ENCODE measurements around the gene ZNF462.
"Not testable (repeated sequence)": the region's sequence is repeated elsewhere in the genome, so short reads cannot be mapped to it uniquely, and the experiment has no call there.

ZNF462 gene

DNA sequence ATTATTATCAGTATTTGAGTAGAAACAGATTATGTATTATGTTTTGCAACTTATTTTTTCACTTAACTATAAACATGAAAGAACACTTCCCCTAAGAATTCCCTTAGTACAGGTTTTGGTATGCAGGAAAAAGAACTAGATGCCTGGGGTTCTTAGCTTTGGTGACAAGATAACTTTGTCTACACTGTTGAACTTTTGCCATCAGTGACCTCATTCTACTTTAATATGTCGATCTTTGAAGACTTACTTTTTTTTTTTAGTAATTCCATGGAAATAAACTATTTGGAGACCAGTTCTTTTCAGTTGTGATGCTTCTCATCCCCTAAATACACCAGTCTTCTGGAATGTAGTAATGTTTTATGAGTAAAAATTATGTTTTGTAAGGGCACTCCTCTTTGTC, 34.3 kb downstream of the ZNF462 start:
- H3K9ac ChIP-seq (ENCODE audit: low read depth, low read length, poor library complexity) = no peak overlapping the region
- H2BK15ac ChIP-seq (ENCODE audit: low read length) = no peak overlapping the region
- no peak overlapping the region for H2AK5ac ChIP-seq (ENCODE audit: low read depth, low read length)
- H2BK5ac ChIP-seq (ENCODE audit: low read length) = no peak overlapping the region
- H3K4ac ChIP-seq (ENCODE audit: low read length) = no peak overlapping the region
- no peak overlapping the region for H4K8ac ChIP-seq (ENCODE audit: low read depth, low read length)
- H3K27me3 ChIP-seq (ENCODE audit: control insufficient read depth in 3 of 3, insufficient read depth in 3 of 3, low read depth in 1 of 3, low read length in 3 of 3) = no peaks in the 10 kb centered on the region
- DNase-seq (ENCODE audit: low spot score) = no peak
- H3K23ac ChIP-seq (ENCODE audit: low read depth, low read length, poor library complexity) = no peak overlapping the region
- H3K18ac ChIP-seq (ENCODE audit: low read length) = no peak overlapping the region
- H3K4me1 ChIP-seq (ENCODE audit: control insufficient read depth in 2 of 2, insufficient read depth in 1 of 2, low read depth in 1 of 2, low read length in 2 of 2) = peaks cover 10% of the 10 kb centered on the region in 2 donors
- H3K14ac ChIP-seq (ENCODE audit: low read length) = no peak overlapping the region
- H3K4me3 ChIP-seq (ENCODE audit: low read length in 2 of 2) = no peak overlapping the region
- H2BK120ac ChIP-seq (ENCODE audit: low read depth, low read length) = no peak overlapping the region
- H3K9me3 ChIP-seq (replicated peaks in 1 of 2; ENCODE audit: control insufficient read depth in 2 of 2, insufficient read depth in 1 of 2, low read depth in 1 of 2, low read length in 2 of 2) = peaks cover 0 to 38% of the 10 kb centered on the region in 2 donors
- H3K4me2 ChIP-seq (ENCODE audit: insufficient read depth, low read length, poor library complexity, severe bottlenecking) = no peak overlapping the region
- H3K36me3 ChIP-seq (replicated peaks in 1 of 2; ENCODE audit: control insufficient read depth in 2 of 2, insufficient read depth in 2 of 2, low read length in 2 of 2) = peaks cover 4 to 69% of the 10 kb centered on the region in 2 donors
- no CpG with 5 or more reads among the region's 1 CpG for WGBS, 2 donors (ENCODE audit: extremely low coverage in 2 of 2, insufficient read length in 2 of 2, insufficient replicate concordance in 1 of 2)
- H4K91ac ChIP-seq (ENCODE audit: low read depth, low read length, poor library complexity) = no peak overlapping the region
- no peak overlapping the region for H3K27ac ChIP-seq (replicated peaks; ENCODE audit: low read length)
- H2BK12ac ChIP-seq (ENCODE audit: low read length) = no peak overlapping the region
- no peak overlapping the region for H2AFZ ChIP-seq (ENCODE audit: low read length)
- H3K79me1 ChIP-seq (ENCODE audit: low read depth, low read length) = peaks cover 4% of the 10 kb centered on the region

DNA sequence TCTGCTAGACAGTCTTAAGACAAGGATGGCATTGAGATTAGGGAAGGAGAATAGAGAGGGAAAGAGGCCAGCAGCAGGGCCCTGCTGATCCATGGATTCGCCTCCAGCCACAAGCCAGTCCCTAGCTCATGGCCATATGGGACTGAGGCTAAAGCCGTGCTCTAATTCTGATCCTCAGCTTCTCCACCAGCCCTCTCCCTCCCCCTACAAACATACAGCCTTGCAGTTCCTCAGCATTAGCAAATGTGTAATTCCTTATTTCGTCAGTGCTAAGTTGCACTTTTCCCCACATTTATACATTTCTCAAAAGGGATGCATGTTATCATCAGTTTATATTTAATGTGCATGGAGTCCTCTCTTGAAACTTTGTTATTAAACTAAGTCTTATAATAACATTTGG, 34.8 kb downstream of the ZNF462 start:
- Histone ChIP-seq H3K18ac (ENCODE audit: low read length) (no peak overlapping the region), H3K9ac (ENCODE audit: low read depth, low read length, poor library complexity) (no peak overlapping the region), H4K8ac (ENCODE audit: low read depth, low read length) (no peak overlapping the region), H4K91ac (ENCODE audit: low read depth, low read length, poor library complexity) (no peak overlapping the region), H3K4me1 (ENCODE audit: control insufficient read depth in 2 of 2, insufficient read depth in 1 of 2, low read depth in 1 of 2, low read length in 2 of 2) (peaks cover 5 to 8% of the 10 kb centered on the region in 2 donors), H3K4me3 (ENCODE audit: low read length in 2 of 2) (no peak overlapping the region), H2AFZ (ENCODE audit: low read length) (no peak overlapping the region), H2BK5ac (ENCODE audit: low read length) (no peak overlapping the region), H3K9me3 (replicated peaks in 1 of 2; ENCODE audit: control insufficient read depth in 2 of 2, insufficient read depth in 1 of 2, low read depth in 1 of 2, low read length in 2 of 2) (peaks cover 0 to 42% of the 10 kb centered on the region in 2 donors), H3K27me3 (ENCODE audit: control insufficient read depth in 3 of 3, insufficient read depth in 3 of 3, low read depth in 1 of 3, low read length in 3 of 3) (no peaks in the 10 kb centered on the region), H2AK5ac (ENCODE audit: low read depth, low read length) (no peak overlapping the region), H3K79me1 (ENCODE audit: low read depth, low read length) (peaks cover 4% of the 10 kb centered on the region), H3K14ac (ENCODE audit: low read length) (no peak overlapping the region), H3K36me3 (replicated peaks in 1 of 2; ENCODE audit: control insufficient read depth in 2 of 2, insufficient read depth in 2 of 2, low read length in 2 of 2) (peaks cover 4 to 63% of the 10 kb centered on the region in 2 donors), H3K23ac (ENCODE audit: low read depth, low read length, poor library complexity) (no peak overlapping the region), H3K4me2 (ENCODE audit: insufficient read depth, low read length, poor library complexity, severe bottlenecking) (no peak overlapping the region), H2BK12ac (ENCODE audit: low read length) (no peak overlapping the region), H2BK15ac (ENCODE audit: low read length) (no peak overlapping the region), H2BK120ac (ENCODE audit: low read depth, low read length) (no peak overlapping the region), H3K4ac (ENCODE audit: low read length) (no peak overlapping the region), H3K27ac (replicated peaks; ENCODE audit: low read length) (no peak overlapping the region)
- no CpG with 5 or more reads among the region's 3 CpGs for WGBS, 2 donors (ENCODE audit: extremely low coverage in 2 of 2, insufficient read length in 2 of 2, insufficient replicate concordance in 1 of 2)
- DNase-seq (ENCODE audit: low spot score) = no peak

DNA sequence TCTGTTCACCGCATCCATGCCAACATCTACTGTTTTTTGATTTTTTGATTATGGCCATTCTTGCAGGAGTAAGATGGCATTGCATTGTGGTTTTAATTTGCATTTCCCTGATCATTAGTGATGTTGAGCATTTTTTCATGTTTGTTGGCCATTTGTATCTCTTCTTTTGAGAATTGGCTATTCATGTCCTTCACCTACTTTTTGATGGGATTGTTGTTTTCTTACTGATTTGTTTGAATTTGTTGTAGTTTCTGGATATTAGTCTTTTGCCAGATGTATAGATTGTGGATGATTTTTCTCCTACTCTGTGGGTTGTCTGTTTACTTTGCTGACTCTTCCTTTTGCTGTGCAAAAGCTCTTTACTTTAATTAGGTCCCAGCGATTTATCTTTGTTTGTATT, 37.6 kb downstream of the ZNF462 start:
- H3K27me3 ChIP-seq (ENCODE audit: control insufficient read depth in 3 of 3, insufficient read depth in 3 of 3, low read depth in 1 of 3, low read length in 3 of 3); H2AK5ac ChIP-seq (ENCODE audit: low read depth, low read length); H2BK120ac ChIP-seq (ENCODE audit: low read depth, low read length); H3K27ac ChIP-seq (replicated peaks; ENCODE audit: low read length); H3K79me1 ChIP-seq (ENCODE audit: low read depth, low read length); H2BK15ac ChIP-seq (ENCODE audit: low read length); H3K4me1 ChIP-seq (ENCODE audit: control insufficient read depth in 2 of 2, insufficient read depth in 1 of 2, low read depth in 1 of 2, low read length in 2 of 2); H4K91ac ChIP-seq (ENCODE audit: low read depth, low read length, poor library complexity); H2BK5ac ChIP-seq (ENCODE audit: low read length); H2BK12ac ChIP-seq (ENCODE audit: low read length); H3K4ac ChIP-seq (ENCODE audit: low read length); H3K23ac ChIP-seq (ENCODE audit: low read depth, low read length, poor library complexity); H2AFZ ChIP-seq (ENCODE audit: low read length); H3K4me3 ChIP-seq (ENCODE audit: low read length in 2 of 2); H3K9ac ChIP-seq (ENCODE audit: low read depth, low read length, poor library complexity); H4K8ac ChIP-seq (ENCODE audit: low read depth, low read length); H3K18ac ChIP-seq (ENCODE audit: low read length); H3K14ac ChIP-seq (ENCODE audit: low read length); DNase-seq (ENCODE audit: low spot score); H3K4me2 ChIP-seq (ENCODE audit: insufficient read depth, low read length, poor library complexity, severe bottlenecking): not testable (repeated sequence)
- no CpG with 5 or more reads among the region's 2 CpGs for WGBS, 2 donors (ENCODE audit: extremely low coverage in 2 of 2, insufficient read length in 2 of 2, insufficient replicate concordance in 1 of 2)
- H3K36me3 ChIP-seq (replicated peaks in 1 of 2; ENCODE audit: control insufficient read depth in 2 of 2, insufficient read depth in 2 of 2, low read length in 2 of 2) = peaks cover 5 to 37% of the 10 kb centered on the region in 2 donors
- peaks cover 0 to 48% of the 10 kb centered on the region in 2 donors for H3K9me3 ChIP-seq (replicated peaks in 1 of 2; ENCODE audit: control insufficient read depth in 2 of 2, insufficient read depth in 1 of 2, low read depth in 1 of 2, low read length in 2 of 2)

DNA sequence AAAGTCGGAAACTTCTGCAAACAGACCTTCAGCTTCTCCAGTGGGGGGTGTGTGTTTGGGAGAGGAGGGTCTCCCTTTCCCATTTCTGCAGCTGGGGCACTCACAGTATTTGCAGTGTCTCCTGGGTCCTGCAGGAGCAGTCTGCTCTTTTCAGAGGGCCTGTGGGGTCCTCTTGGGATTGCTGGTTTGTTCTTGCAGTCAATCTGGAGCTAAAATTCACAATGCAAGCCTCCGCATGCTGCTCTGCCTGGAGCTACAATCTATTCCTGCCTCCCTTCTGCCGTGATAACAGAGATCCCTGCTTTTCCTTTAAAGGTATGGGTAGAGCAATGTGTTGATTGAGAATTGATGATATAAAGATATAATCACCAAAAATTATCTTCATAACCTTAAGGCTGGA, 43.2 kb downstream of the ZNF462 start:
- H3K27me3 ChIP-seq (ENCODE audit: control insufficient read depth in 3 of 3, insufficient read depth in 3 of 3, low read depth in 1 of 3, low read length in 3 of 3) = no peaks in the 10 kb centered on the region
- H2BK5ac ChIP-seq (ENCODE audit: low read length) = no peak overlapping the region
- H3K36me3 ChIP-seq (replicated peaks in 1 of 2; ENCODE audit: control insufficient read depth in 2 of 2, insufficient read depth in 2 of 2, low read length in 2 of 2) = peaks cover 6 to 24% of the 10 kb centered on the region in 2 donors
- no peak overlapping the region for H3K4me3 ChIP-seq (ENCODE audit: low read length in 2 of 2)
- H2BK120ac ChIP-seq (ENCODE audit: low read depth, low read length) = no peak overlapping the region
- peaks cover 6% of the 10 kb centered on the region for H3K79me1 ChIP-seq (ENCODE audit: low read depth, low read length)
- H2AFZ ChIP-seq (ENCODE audit: low read length) = no peak overlapping the region
- H3K14ac ChIP-seq (ENCODE audit: low read length) = no peak overlapping the region
- no peak overlapping the region for H3K27ac ChIP-seq (replicated peaks; ENCODE audit: low read length)
- DNase-seq (ENCODE audit: low spot score) = no peak
- no peak overlapping the region for H3K4ac ChIP-seq (ENCODE audit: low read length)
- H3K9ac ChIP-seq (ENCODE audit: low read depth, low read length, poor library complexity) = no peak overlapping the region
- no peak overlapping the region for H3K23ac ChIP-seq (ENCODE audit: low read depth, low read length, poor library complexity)
- no peak overlapping the region for H3K4me2 ChIP-seq (ENCODE audit: insufficient read depth, low read length, poor library complexity, severe bottlenecking)
- peaks cover 0 to 64% of the 10 kb centered on the region in 2 donors for H3K9me3 ChIP-seq (replicated peaks in 1 of 2; ENCODE audit: control insufficient read depth in 2 of 2, insufficient read depth in 1 of 2, low read depth in 1 of 2, low read length in 2 of 2)
- no peak overlapping the region for H4K8ac ChIP-seq (ENCODE audit: low read depth, low read length)
- WGBS, 2 donors (ENCODE audit: extremely low coverage in 2 of 2, insufficient read length in 2 of 2, insufficient replicate concordance in 1 of 2) = no CpG with 5 or more reads among the region's 3 CpGs
- no peak overlapping the region for H3K18ac ChIP-seq (ENCODE audit: low read length)
- no peak overlapping the region for H2BK12ac ChIP-seq (ENCODE audit: low read length)
- H2AK5ac ChIP-seq (ENCODE audit: low read depth, low read length) = no peak overlapping the region
- no peak overlapping the region for H2BK15ac ChIP-seq (ENCODE audit: low read length)
- no peak overlapping the region for H4K91ac ChIP-seq (ENCODE audit: low read depth, low read length, poor library complexity)
- no peaks in the 10 kb centered on the region for H3K4me1 ChIP-seq (ENCODE audit: control insufficient read depth in 2 of 2, insufficient read depth in 1 of 2, low read depth in 1 of 2, low read length in 2 of 2)

All from neuronal stem cell (in vitro differentiated cells).